B cell (primary cell): ENCODE measurements around the gene TBC1D22A. TPM values are rescaled to one million over a fixed set of nuclear protein-coding genes. Genes with fewer than 3 reads are reported as not detected.

Experiments used
- ATAC-seq: fragments of 200-7000 bp; cut with Tn5 transposase; one replicate; pipeline ENCODE4 v1.10.0; 2021; ENCODE audit warnings: low read depth, mild to moderate bottlenecking, moderate number of reproducible peaks, moderate library complexity
- CTCF ChIA-PET: fragments of 350-600 bp; sonication (Branson Sonifier 250); formaldehyde crosslinking; loops from one replicate; lab custom pipeline; 2021; ENCODE audit warnings: antibody characterized with exemption, inconsistent platforms; lab: Charles Lee
- POLR2A ChIA-PET: fragments of 350-600 bp; sonication (Branson Sonifier 250); formaldehyde crosslinking; loops from one replicate; lab custom pipeline; 2021; ENCODE audit warnings: antibody characterized with exemption; lab: Charles Lee
- DNase-seq: peaks from one replicate; pipeline ENCODE4 v3.0.0; 2013
- H2AFZ ChIP-seq: 2 replicates; pipeline ENCODE4 v1.6.1; 2012; ENCODE audit warnings: mild to moderate bottlenecking, low read depth, low read length; ENCODE audit not compliant: insufficient read depth, poor library complexity, severe bottlenecking
- H3K27ac ChIP-seq, 2 donors: 1 replicate in 1 of 2; 2 replicates in 1 of 2; pipeline ENCODE4 v1.5.1; 2012 to 2013; ENCODE audit warnings: low read length in 2 of 2, mild to moderate bottlenecking in 2 of 2, moderate library complexity in 1 of 2
- H3K27me3 ChIP-seq, 4 experiments: fragments of 200-600 bp in 1 of 4; sonication (generic) in 1 of 4; replicated peaks in 1 of 4; 1 replicate in 2 of 4; 2 replicates in 2 of 4; pipeline versions ENCODE4 v1.6.1 to v1.7.0; 2013 to 2016; ENCODE audit warnings: low read length in 3 of 4, mild to moderate bottlenecking in 2 of 4, mixed read lengths in 1 of 4, moderate library complexity in 1 of 4; ENCODE audit not compliant: insufficient read depth in 4 of 4, control insufficient read depth in 3 of 4; ENCODE audit errors: control extremely low read depth in 1 of 4
- H3K36me3 ChIP-seq, 2 experiments: replicated peaks in 1 of 2; 1 replicate in 1 of 2; 2 replicates in 1 of 2; pipeline versions ENCODE4 v1.6.1 to v1.7.1; 2013; ENCODE audit warnings: low read length in 1 of 2; ENCODE audit not compliant: insufficient read depth in 2 of 2, control insufficient read depth in 1 of 2; ENCODE audit errors: control extremely low read depth in 1 of 2, extremely low read depth in 1 of 2
- H3K4me1 ChIP-seq, 2 donors: fragments of 200-600 bp in 1 of 2; sonication (generic) in 1 of 2; 1 replicate in 1 of 2; 2 replicates in 1 of 2; pipeline versions ENCODE4 v1.5.1 to v1.6.1; 2013 to 2017; ENCODE audit warnings: low read length in 2 of 2; ENCODE audit not compliant: control insufficient read depth in 2 of 2, insufficient read depth in 2 of 2
- H3K4me2 ChIP-seq: replicated peaks from 2 replicates; pipeline ENCODE3; 2012; ENCODE audit warnings: mild to moderate bottlenecking, low read depth, low read length; ENCODE audit not compliant: poor library complexity, severe bottlenecking
- H3K4me3 ChIP-seq, 5 experiments: fragments of 200-600 bp in 1 of 5; sonication (generic) in 1 of 5; 1 replicate in 3 of 5; 2 replicates in 2 of 5; pipeline versions ENCODE4 v1.5.1 to v1.7.0; 2011 to 2016; ENCODE audit warnings: low read length in 4 of 5, mild to moderate bottlenecking in 4 of 5, low read depth in 2 of 5, control low read depth in 1 of 5, moderate library complexity in 1 of 5; ENCODE audit not compliant: insufficient read depth in 1 of 5; ENCODE audit errors: control extremely low read depth in 1 of 5, extremely low read depth in 1 of 5
- H3K79me2 ChIP-seq: fragments of 200-600 bp; sonication (generic); one replicate; pipeline ENCODE4 v1.6.0; 2016; ENCODE audit warnings: low read length; ENCODE audit not compliant: control insufficient read depth, insufficient read depth
- H3K9ac ChIP-seq: fragments of 200-600 bp; sonication (generic); 2 replicates; pipeline ENCODE4 v1.6.1; 2017; ENCODE audit warnings: mild to moderate bottlenecking, low read length, moderate library complexity
- H3K9me3 ChIP-seq, 3 donors: one replicate each; pipeline versions ENCODE4 v1.6.1 to v1.7.1; 2013; ENCODE audit warnings: low read length in 2 of 3; ENCODE audit not compliant: control insufficient read depth in 2 of 3, insufficient read depth in 1 of 3; ENCODE audit errors: control extremely low read depth in 1 of 3
- H4K20me1 ChIP-seq: 2 replicates; pipeline ENCODE4 v1.6.0; 2012; ENCODE audit warnings: mild to moderate bottlenecking, low read length; ENCODE audit not compliant: insufficient read depth, control insufficient read depth, poor library complexity, severe bottlenecking
- H3K27ac Mint-ChIP-seq: one replicate; pipeline ENCODE4 v1.8.0; 2021; ENCODE audit warnings: mixed read lengths
- H3K27me3 Mint-ChIP-seq: one replicate; pipeline ENCODE4 v1.8.0; 2021; ENCODE audit warnings: mixed read lengths
- H3K4me1 Mint-ChIP-seq: one replicate; pipeline ENCODE4 v1.8.0; 2021; ENCODE audit warnings: mixed read lengths
- H3K4me3 Mint-ChIP-seq: one replicate; pipeline ENCODE4 v1.8.0; 2021; ENCODE audit warnings: mixed read lengths
- H3K9me3 Mint-ChIP-seq: one replicate; pipeline ENCODE4 v1.8.0; 2022; ENCODE audit warnings: mixed read lengths; ENCODE audit not compliant: insufficient read depth
- EZH2 ChIP-seq: IDR thresholded peaks from 2 replicates; pipeline ENCODE4 v1.6.1; 2012; ENCODE audit warnings: borderline replicate concordance, low read depth, mild to moderate bottlenecking, moderate library complexity, low read length; ENCODE audit not compliant: insufficient read depth, poor library complexity, severe bottlenecking
- WGBS: methylation state at CpG from one replicate; pipeline ENCODE4 v1.1.5; 2013; ENCODE audit warnings: missing lambda C conversion rate; ENCODE audit not compliant: insufficient coverage; 5-methylcytosine and 5-hydroxymethylcytosine counted together
- intact Hi-C: fragments of 100-400 bp; cut with micrococcal nuclease; formaldehyde crosslinking; loops from one replicate; pipeline ENCODE4 v1.10.0; 2022
- polyA plus RNA-seq: library from polyadenylated mRNA; depleted of rRNA; stranded (reverse); fragments of >200 nt; gene quantifications from 2 replicates; pipeline ENCODE4 v1.2.3, GENCODE V29; 2012
- total RNA-seq, 2 donors: library from RNA; stranded (reverse); fragments of 120-200 nt in 1 of 2; gene quantifications; 1 replicate in 1 of 2; 2 replicates in 1 of 2; pipeline versions ENCODE4 v1.2.3 to v1.2.4, GENCODE V29; 2013 to 2022
- TF ChIP-seq, protein P1 (sequence below): fragments of 200-600 bp; IDR thresholded peaks from one replicate; pipeline ENCODE4 v1.8.0; 2022; ENCODE audit warnings: antibody characterized with exemption, mild to moderate bottlenecking

The TBC1D22A gene
- total and polyA plus RNA-seq, 2 donors (not counting 1 experiment from before 2014, with no cell fraction given) = 73.8 to 128 TPM

DNA sequence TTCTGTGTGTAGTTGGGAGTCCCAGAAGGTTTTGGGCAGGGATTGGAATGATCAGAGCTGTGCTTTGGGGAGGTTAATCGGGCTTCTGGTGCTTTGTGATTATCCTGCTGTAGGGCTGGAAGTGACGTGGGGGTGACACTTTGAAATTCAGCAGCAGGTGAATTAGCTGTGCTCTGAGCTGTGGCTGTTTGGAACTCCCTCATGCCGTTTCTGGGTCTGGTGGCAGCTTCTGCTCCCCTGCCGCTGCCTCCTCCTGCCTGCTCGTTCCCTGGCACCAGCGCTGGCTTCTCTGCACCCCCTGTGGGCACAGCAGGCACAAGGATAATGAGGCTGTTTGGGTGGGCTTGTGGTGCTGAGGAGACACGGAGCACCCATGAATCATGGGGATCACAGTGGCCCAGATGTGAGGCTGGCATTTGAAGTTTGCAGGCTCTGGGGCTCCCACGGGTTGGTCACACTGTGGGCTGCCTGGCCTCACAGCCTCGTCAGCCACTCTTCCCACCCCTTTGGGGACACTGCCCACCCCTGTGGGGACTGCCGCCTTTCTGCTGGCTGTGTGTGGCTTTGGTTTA is 49.7 kb downstream of the TBC1D22A start:
- no peak overlapping the region for H3K9ac ChIP-seq
- no peak for DNase-seq
- H3K36me3 ChIP-seq = peaks cover 1 to 55% of the 10 kb centered on the region in 2 experiments
- Mint-ChIP-seq H3K4me1 (peaks cover 29% of the 10 kb centered on the region), H3K27ac (no peak overlapping the region), H3K9me3 (no peaks in the 10 kb centered on the region), H3K27me3 (no peaks in the 10 kb centered on the region), H3K4me3 (no peak overlapping the region)
- no peak overlapping the region for H2AFZ ChIP-seq
- peaks cover 99% of the 10 kb centered on the region for H3K79me2 ChIP-seq
- peaks cover 0 to 11% of the 10 kb centered on the region in 2 donors for H3K4me1 ChIP-seq
- ChIA-PET POLR2A (no interaction called here), CTCF (interaction anchor here (0.6 to 2.4 kb wide), 3 partner anchors 8 to 53 kb away, joined by 3 to 9 read pairs (median 5); no protein-coding TSS in a partner anchor)
- H4K20me1 ChIP-seq = peaks cover 98% of the 10 kb centered on the region
- peaks cover 0 to 7% (median 0%) of the 10 kb centered on the region in 3 donors for H3K9me3 ChIP-seq
- no peak overlapping the region for H3K4me2 ChIP-seq
- 92% methylated on average over 8 of the region's 10 CpGs for WGBS
- ATAC-seq = no peak
- no peaks in the 10 kb centered on the region for H3K27me3 ChIP-seq
- intact Hi-C loops = no loop called here
- no peak for TF ChIP-seq EZH2
- TF ChIP-seq, protein P1, sequence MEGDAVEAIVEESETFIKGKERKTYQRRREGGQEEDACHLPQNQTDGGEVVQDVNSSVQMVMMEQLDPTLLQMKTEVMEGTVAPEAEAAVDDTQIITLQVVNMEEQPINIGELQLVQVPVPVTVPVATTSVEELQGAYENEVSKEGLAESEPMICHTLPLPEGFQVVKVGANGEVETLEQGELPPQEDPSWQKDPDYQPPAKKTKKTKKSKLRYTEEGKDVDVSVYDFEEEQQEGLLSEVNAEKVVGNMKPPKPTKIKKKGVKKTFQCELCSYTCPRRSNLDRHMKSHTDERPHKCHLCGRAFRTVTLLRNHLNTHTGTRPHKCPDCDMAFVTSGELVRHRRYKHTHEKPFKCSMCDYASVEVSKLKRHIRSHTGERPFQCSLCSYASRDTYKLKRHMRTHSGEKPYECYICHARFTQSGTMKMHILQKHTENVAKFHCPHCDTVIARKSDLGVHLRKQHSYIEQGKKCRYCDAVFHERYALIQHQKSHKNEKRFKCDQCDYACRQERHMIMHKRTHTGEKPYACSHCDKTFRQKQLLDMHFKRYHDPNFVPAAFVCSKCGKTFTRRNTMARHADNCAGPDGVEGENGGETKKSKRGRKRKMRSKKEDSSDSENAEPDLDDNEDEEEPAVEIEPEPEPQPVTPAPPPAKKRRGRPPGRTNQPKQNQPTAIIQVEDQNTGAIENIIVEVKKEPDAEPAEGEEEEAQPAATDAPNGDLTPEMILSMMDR = no peak
- no peak overlapping the region for H3K4me3 ChIP-seq
- no peak overlapping the region for H3K27ac ChIP-seq

DNA sequence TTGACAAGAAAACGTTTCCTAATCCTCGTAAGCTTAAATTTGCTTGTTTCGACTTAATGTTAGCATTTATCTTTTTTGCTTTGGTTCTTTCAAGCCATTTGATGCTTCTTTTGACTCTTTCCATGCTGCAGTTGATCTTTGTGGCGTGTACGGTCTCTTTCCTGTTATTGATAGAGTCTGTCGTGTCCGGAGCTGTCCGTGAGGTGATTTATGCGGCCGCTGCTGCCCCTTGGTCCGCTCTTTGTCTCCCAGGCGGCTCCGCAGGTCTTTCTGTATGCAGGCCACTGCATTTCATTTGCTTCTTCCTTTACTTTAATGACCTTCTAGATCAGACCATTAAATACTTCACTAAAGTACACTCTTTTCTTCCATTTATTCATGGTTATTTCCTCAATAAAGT is 50.3 kb downstream of the TBC1D22A start:
- no peak overlapping the region for H3K4me3 Mint-ChIP-seq
- peaks cover 0 to 10% (median 0%) of the 10 kb centered on the region in 3 donors for H3K9me3 ChIP-seq
- H3K27ac ChIP-seq = no peak overlapping the region
- no peaks in the 10 kb centered on the region for H3K27me3 ChIP-seq
- no peak overlapping the region for H2AFZ ChIP-seq
- intact Hi-C loops = no loop called here
- ATAC-seq (no peak), DNase-seq (no peak)
- peaks cover 32% of the 10 kb centered on the region for H3K4me1 Mint-ChIP-seq
- H3K27me3 Mint-ChIP-seq = no peaks in the 10 kb centered on the region
- ChIA-PET CTCF (interaction anchor here (1.8 to 2.4 kb wide), 2 partner anchors 9 to 54 kb away, joined by 5 to 9 read pairs; no protein-coding TSS in a partner anchor), POLR2A (no interaction called here)
- no peaks in the 10 kb centered on the region for H3K9me3 Mint-ChIP-seq
- TF ChIP-seq, protein P1 = no peak
- peaks cover 99% of the 10 kb centered on the region for H3K79me2 ChIP-seq
- H3K4me1 ChIP-seq = peaks cover 0 to 10% of the 10 kb centered on the region in 2 donors
- 96% methylated on average over 13 of the region's 13 CpGs for WGBS
- H3K27ac Mint-ChIP-seq = no peak overlapping the region
- H3K9ac ChIP-seq = no peak overlapping the region
- H4K20me1 ChIP-seq = peaks cover 98% of the 10 kb centered on the region
- H3K4me2 ChIP-seq = no peak overlapping the region
- peaks cover 1 to 53% of the 10 kb centered on the region in 2 experiments for H3K36me3 ChIP-seq
- no peak overlapping the region for H3K4me3 ChIP-seq
